ENCODE measurements around the gene ZBTB18. TPM values are rescaled to one million over a fixed set of nuclear protein-coding genes. Genes with fewer than 3 reads are reported as not detected.
A peak's percentile ranks its signal among the peaks of the same experiment; 100 is the strongest.

ZBTB18 gene
- total and polyA plus RNA-seq, 8 donors, result 13.8 to 23.5 (median 14.9) TPM

- Histone ChIP-seq H3K4me3 (no peak overlapping the region), H3K36me3 (no peaks in the 10 kb centered on the region), H3K9me3 (no peaks in the 10 kb centered on the region), H3K27ac (no peak overlapping the region), H3K27me3 (peaks cover 0 to under 1% of the 10 kb centered on the region in 2 donors), H3K4me1 (no peaks in the 10 kb centered on the region)
- TF ChIP-seq CTCF (IDR thresholded peaks at IDR 0.05), result no peak
- intact Hi-C loops (cut with DNase I), result no loop called here
- ATAC-seq, result no peak
- no peak for DNase-seq
Measured at GRCh38 chr1:244087611-244088010, 36.5 kb downstream of the ZBTB18 start.

- intact Hi-C loops (cut with DNase I), result no loop called here
- Histone ChIP-seq H3K27me3 (no peaks in the 10 kb centered on the region), H3K36me3 (no peaks in the 10 kb centered on the region), H3K4me1 (no peaks in the 10 kb centered on the region), H3K4me3 (no peak overlapping the region), H3K27ac (no peak overlapping the region), H3K9me3 (no peaks in the 10 kb centered on the region)
- DNase-seq, result no peak
- TF ChIP-seq CTCF (IDR thresholded peaks at IDR 0.05), result no peak
- ATAC-seq, result no peak
Measured at GRCh38 chr1:244088161-244088560, 37.1 kb downstream of the ZBTB18 start.

- no peaks in the 10 kb centered on the region for H3K4me1 ChIP-seq
- no peak overlapping the region for H3K4me3 ChIP-seq
- no peaks in the 10 kb centered on the region for H3K36me3 ChIP-seq
- TF ChIP-seq CTCF (IDR thresholded peaks at IDR 0.05), result no peak
- H3K27ac ChIP-seq, result no peak overlapping the region
- H3K9me3 ChIP-seq, result no peaks in the 10 kb centered on the region
- H3K27me3 ChIP-seq, result no peaks in the 10 kb centered on the region
- no peak for DNase-seq
- no peak for ATAC-seq
- intact Hi-C loops (cut with DNase I), result no loop called here
Measured at GRCh38 chr1:244089561-244089960, 38.5 kb downstream of the ZBTB18 start.

GRCh38 chr1:244090645-244091044 is 39.6 kb downstream of the ZBTB18 start:
- H3K4me1 ChIP-seq, result no peaks in the 10 kb centered on the region
- no peak for TF ChIP-seq CTCF (IDR thresholded peaks at IDR 0.05)
- intact Hi-C loops (cut with DNase I), result no loop called here
- ATAC-seq, result no peak
- H3K27me3 ChIP-seq, result no peaks in the 10 kb centered on the region
- H3K36me3 ChIP-seq, result no peaks in the 10 kb centered on the region
- no peaks in the 10 kb centered on the region for H3K9me3 ChIP-seq
- no peak overlapping the region for H3K27ac ChIP-seq
- DNase-seq, result no peak
- H3K4me3 ChIP-seq, result no peak overlapping the region

- Histone ChIP-seq H3K36me3 (no peaks in the 10 kb centered on the region), H3K4me3 (no peak overlapping the region), H3K27ac (no peak overlapping the region), H3K9me3 (no peaks in the 10 kb centered on the region), H3K27me3 (no peaks in the 10 kb centered on the region), H3K4me1 (no peaks in the 10 kb centered on the region)
- ATAC-seq (peak; percentile 80), DNase-seq (peak in 1 of 4 donors; percentile 42)
- intact Hi-C loops (cut with DNase I), result no loop called here
- no peak for TF ChIP-seq CTCF (IDR thresholded peaks at IDR 0.05)
Measured at GRCh38 chr1:244092293-244092963, 41.3 kb downstream of the ZBTB18 start.

Data from left lung (tissue), 10 donors.